Lower lobe of right lung (tissue), 2 donors: ENCODE measurements around the gene GFM2. TPM values are rescaled to one million over a fixed set of nuclear protein-coding genes. Genes with fewer than 3 reads are reported as not detected.

ENCODE experiments used
- ATAC-seq, 2 donors: fragments of 200-7000 bp; cut with Tn5 transposase; one replicate each; pipeline ENCODE4 v1.9.1; 2020 to 2022; ENCODE audit warnings: mild to moderate bottlenecking in 2 of 2, moderate library complexity in 2 of 2
- DNase-seq: peaks from one replicate; pipeline ENCODE4 v3.0.0-alpha.2; 2020
- H3K27ac ChIP-seq: fragments of 200-600 bp; one replicate; pipeline ENCODE4 v1.8.0; 2022
- H3K27me3 ChIP-seq: fragments of 200-600 bp; one replicate; pipeline ENCODE4 v1.8.0; 2022; ENCODE audit warnings: low read depth
- H3K36me3 ChIP-seq: fragments of 200-600 bp; one replicate; pipeline ENCODE4 v1.8.0; 2022; ENCODE audit warnings: mild to moderate bottlenecking
- H3K4me1 ChIP-seq: fragments of 200-600 bp; one replicate; pipeline ENCODE4 v1.8.0; 2022
- H3K4me3 ChIP-seq: fragments of 200-600 bp; one replicate; pipeline ENCODE4 v1.8.0; 2022; ENCODE audit warnings: mild to moderate bottlenecking
- H3K9me3 ChIP-seq: fragments of 200-600 bp; one replicate; pipeline ENCODE4 v1.8.0; 2022
- intact Hi-C: fragments of 100-400 bp; cut with DNase I; formaldehyde crosslinking; loops from one replicate; pipeline ENCODE4 v1.11.0; 2022
- total RNA-seq: library from RNA; stranded (reverse); fragmentation: NEBNext Ultra II Directional; extraction: Animal tissue kit (Norgen Biotek cat#: 25700); gene quantifications from one replicate; pipeline ENCODE4 v1.2.1, GENCODE V29; 2021
- TF ChIP-seq, protein P1 (sequence below): fragments of 200-600 bp; IDR thresholded peaks from one replicate; pipeline ENCODE4 v1.8.0; 2022; ENCODE audit warnings: antibody characterized with exemption, mild to moderate bottlenecking
- donor health status: DM: no; HTN: yes; CAD: no; lungs with severe emphysema.

GFM2 gene
- total RNA-seq, 1 donor from 2014 or later: 19.8 TPM

GRCh38 chr5:74767579-74767913 is 629 bp upstream of the GFM2 start:
- DNase-seq (no peak), ATAC-seq (peak; percentile 5 to 24)
- Histone ChIP-seq H3K9me3 (no peaks in the 10 kb centered on the region), H3K27me3 (no peaks in the 10 kb centered on the region), H3K36me3 (peaks cover 48% of the 10 kb centered on the region), H3K4me1 (peaks cover 36% of the 10 kb centered on the region), H3K27ac (peak overlapping the region; percentile 86), H3K4me3 (peak overlapping the region; percentile 99)
- TF ChIP-seq, protein P1, sequence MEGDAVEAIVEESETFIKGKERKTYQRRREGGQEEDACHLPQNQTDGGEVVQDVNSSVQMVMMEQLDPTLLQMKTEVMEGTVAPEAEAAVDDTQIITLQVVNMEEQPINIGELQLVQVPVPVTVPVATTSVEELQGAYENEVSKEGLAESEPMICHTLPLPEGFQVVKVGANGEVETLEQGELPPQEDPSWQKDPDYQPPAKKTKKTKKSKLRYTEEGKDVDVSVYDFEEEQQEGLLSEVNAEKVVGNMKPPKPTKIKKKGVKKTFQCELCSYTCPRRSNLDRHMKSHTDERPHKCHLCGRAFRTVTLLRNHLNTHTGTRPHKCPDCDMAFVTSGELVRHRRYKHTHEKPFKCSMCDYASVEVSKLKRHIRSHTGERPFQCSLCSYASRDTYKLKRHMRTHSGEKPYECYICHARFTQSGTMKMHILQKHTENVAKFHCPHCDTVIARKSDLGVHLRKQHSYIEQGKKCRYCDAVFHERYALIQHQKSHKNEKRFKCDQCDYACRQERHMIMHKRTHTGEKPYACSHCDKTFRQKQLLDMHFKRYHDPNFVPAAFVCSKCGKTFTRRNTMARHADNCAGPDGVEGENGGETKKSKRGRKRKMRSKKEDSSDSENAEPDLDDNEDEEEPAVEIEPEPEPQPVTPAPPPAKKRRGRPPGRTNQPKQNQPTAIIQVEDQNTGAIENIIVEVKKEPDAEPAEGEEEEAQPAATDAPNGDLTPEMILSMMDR: no peak
- intact Hi-C loops: no loop called here

GRCh38 chr5:74766418-74766848 is 484 bp downstream of the GFM2 start:
- peak; percentile 83 to 86 for ATAC-seq
- H3K36me3 ChIP-seq: peaks cover 47% of the 10 kb centered on the region
- no peak for DNase-seq
- peaks cover 37% of the 10 kb centered on the region for H3K4me1 ChIP-seq
- H3K27me3 ChIP-seq: no peaks in the 10 kb centered on the region
- H3K27ac ChIP-seq: peak overlapping the region; percentile 86
- peak overlapping the region; percentile 99 for H3K4me3 ChIP-seq
- intact Hi-C loops: no loop called here
- TF ChIP-seq, protein P1: peak; percentile 40
- no peaks in the 10 kb centered on the region for H3K9me3 ChIP-seq

DNA sequence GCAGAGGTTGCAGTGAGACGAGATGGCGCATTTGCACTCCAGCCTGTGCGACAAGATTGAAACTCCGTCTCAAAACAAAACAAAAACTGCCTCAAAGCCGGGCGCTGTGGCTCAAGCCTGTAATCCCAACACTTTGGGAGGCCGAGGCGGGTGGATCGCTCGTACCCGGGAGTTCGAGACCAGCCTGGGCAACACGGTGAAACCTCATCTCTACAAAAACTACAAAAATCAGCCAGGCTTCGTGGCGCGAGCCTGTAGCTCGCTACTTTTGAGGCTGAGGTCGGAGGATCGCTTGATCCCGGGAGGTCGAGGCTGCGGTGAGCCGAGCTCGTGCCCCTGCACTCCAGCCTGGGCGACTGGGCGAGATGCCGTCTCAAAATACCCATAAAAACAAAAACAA is 988 bp downstream of the GFM2 start:
- no peak overlapping the region for H3K27ac ChIP-seq
- peaks cover 47% of the 10 kb centered on the region for H3K36me3 ChIP-seq
- peak overlapping the region; percentile 99 for H3K4me3 ChIP-seq
- no peaks in the 10 kb centered on the region for H3K27me3 ChIP-seq
- H3K9me3 ChIP-seq: no peaks in the 10 kb centered on the region
- DNase-seq: no peak
- peaks cover 41% of the 10 kb centered on the region for H3K4me1 ChIP-seq
- TF ChIP-seq, protein P1: no peak
- no peak for ATAC-seq
- intact Hi-C loops: no loop called here

DNA sequence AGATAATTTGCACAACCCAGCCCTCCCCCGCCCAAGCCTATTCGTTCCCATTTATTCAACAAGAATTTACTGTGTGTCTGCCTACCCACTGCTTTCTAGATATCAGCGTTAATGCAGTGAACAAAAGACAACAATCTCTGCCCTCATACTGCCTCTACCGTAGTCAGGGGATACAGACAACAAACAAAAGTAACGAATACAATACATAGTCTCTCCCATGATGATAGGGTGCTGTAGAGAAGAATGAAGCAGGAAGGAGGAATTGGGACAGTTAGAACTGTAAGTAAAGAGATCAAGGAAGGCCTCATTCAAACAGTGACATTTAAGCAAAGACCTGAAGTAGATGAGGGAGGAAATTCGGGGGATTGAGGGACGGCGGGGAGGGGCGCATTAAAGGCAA is 1.7 kb downstream of the GFM2 start:
- H3K4me1 ChIP-seq: peaks cover 41% of the 10 kb centered on the region
- TF ChIP-seq, protein P1: no peak
- peak overlapping the region; percentile 99 for H3K4me3 ChIP-seq
- H3K27me3 ChIP-seq: no peaks in the 10 kb centered on the region
- intact Hi-C loops: no loop called here
- peaks cover 47% of the 10 kb centered on the region for H3K36me3 ChIP-seq
- DNase-seq: no peak
- no peaks in the 10 kb centered on the region for H3K9me3 ChIP-seq
- H3K27ac ChIP-seq: no peak overlapping the region
- ATAC-seq: no peak

DNA sequence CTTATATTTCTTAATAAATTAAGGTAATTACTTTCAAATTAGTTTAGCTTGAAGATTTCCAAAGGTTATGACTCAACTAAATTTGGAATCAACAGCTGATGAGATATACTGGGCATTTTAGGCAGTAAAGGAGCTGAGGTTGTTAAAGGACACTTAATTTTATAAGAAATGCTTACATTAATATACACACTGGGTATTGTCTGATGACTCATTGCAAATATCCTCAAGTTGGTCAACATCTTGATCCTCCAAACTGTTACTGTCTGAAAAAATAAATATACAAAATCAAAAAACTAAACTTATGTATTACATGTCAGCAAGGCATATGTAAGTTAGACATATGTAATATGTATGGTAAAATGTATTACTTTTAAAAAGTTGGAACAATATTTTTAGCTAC is 3.4 kb downstream of the GFM2 start:
- DNase-seq: no peak
- Histone ChIP-seq H3K4me1 (peaks cover 40% of the 10 kb centered on the region), H3K9me3 (no peaks in the 10 kb centered on the region), H3K27ac (no peak overlapping the region), H3K36me3 (peaks cover 50% of the 10 kb centered on the region), H3K27me3 (no peaks in the 10 kb centered on the region), H3K4me3 (no peak overlapping the region)
- TF ChIP-seq, protein P1: no peak
- no peak for ATAC-seq
- intact Hi-C loops: no loop called here

GRCh38 chr5:74762599-74762998 is 4.3 kb downstream of the GFM2 start:
- Histone ChIP-seq H3K4me1 (peaks cover 31% of the 10 kb centered on the region), H3K36me3 (peaks cover 59% of the 10 kb centered on the region), H3K9me3 (no peaks in the 10 kb centered on the region), H3K27ac (no peak overlapping the region), H3K27me3 (no peaks in the 10 kb centered on the region), H3K4me3 (no peak overlapping the region)
- ATAC-seq (no peak), DNase-seq (no peak)
- TF ChIP-seq, protein P1: no peak
- intact Hi-C loops: no loop called here
